OCI-LY3 (cell line): ENCODE data around the gene PTGS1.
A peak's percentile ranks its signal among the peaks of the same experiment; 100 is the strongest.

Experiments used
- H2AFZ ChIP-seq: fragments of 200-600, 300-600 bp; shearing (Covaris generic); 2 replicates; pipeline ENCODE4 v1.6.0; 2014; ENCODE audit warnings: antibody characterized with exemption, low read depth, low read length
- H3K27ac ChIP-seq: fragments of 200-600, 300-600 bp; sonication (generic); 2 replicates; pipeline ENCODE4 v1.5.1; 2014; ENCODE audit warnings: mild to moderate bottlenecking, low read length, moderate library complexity, mixed read lengths
- H3K27me3 ChIP-seq: fragments of 200-600, 300-600 bp; sonication (generic); 2 replicates; pipeline ENCODE4 v1.6.1; 2014; ENCODE audit warnings: low read depth, low read length, mixed read lengths
- H3K36me3 ChIP-seq: fragments of 200-600, 300-600 bp; sonication (generic); replicated peaks from 2 replicates; pipeline ENCODE3; 2014; ENCODE audit warnings: low read depth, low read length, mixed read lengths
- H3K4me1 ChIP-seq: fragments of 300-600, 200-600 bp; sonication (generic); 2 replicates; pipeline ENCODE4 v1.6.1; 2014; ENCODE audit warnings: low read length, mixed read lengths
- H3K4me2 ChIP-seq: fragments of 200-600, 300-600 bp; sonication (generic); 2 replicates; pipeline ENCODE4 v1.6.1; 2014; ENCODE audit warnings: low read length, mixed read lengths
- H3K4me3 ChIP-seq: fragments of 300-600, 200-600 bp; sonication (generic); 2 replicates; pipeline ENCODE4 v1.5.1; 2014; ENCODE audit warnings: antibody characterized with exemption, mild to moderate bottlenecking, low read length, moderate library complexity
- H3K79me2 ChIP-seq: fragments of 300-600, 200-600 bp; shearing (Covaris generic); 2 replicates; pipeline ENCODE4 v1.6.1; 2014; ENCODE audit warnings: mild to moderate bottlenecking, low read length, mixed read lengths
- H3K9ac ChIP-seq: fragments of 300-600, 200-600 bp; shearing (Covaris generic); 2 replicates; pipeline ENCODE4 v1.6.0; 2014; ENCODE audit warnings: mild to moderate bottlenecking, low read length, moderate library complexity
- H3K9me3 ChIP-seq: fragments of 200-600, 300-600 bp; shearing (Covaris generic); 2 replicates; pipeline ENCODE4 v1.6.1; 2014; ENCODE audit warnings: low read length, mixed read lengths; ENCODE audit not compliant: insufficient read depth
- H4K20me1 ChIP-seq: fragments of 200-600, 300-600 bp; sonication (generic); 2 replicates; pipeline ENCODE4 v1.6.1; 2016; ENCODE audit warnings: low read length, mixed read lengths; ENCODE audit not compliant: insufficient read depth
- EZH2phosphoT487 ChIP-seq: fragments of 200-600 bp; shearing (Covaris generic); IDR thresholded peaks from 2 replicates; pipeline ENCODE4 v1.6.1; 2018; ENCODE audit warnings: antibody characterized with exemption, mixed run types, low read depth
- TF ChIP-seq, protein P1 (sequence below): fragments of 200-600, 300-600 bp; sonication (generic); IDR thresholded peaks from 2 replicates; pipeline ENCODE4 v1.5.1; 2014; ENCODE audit warnings: antibody characterized with exemption, low read length, low read depth

The PTGS1 gene

GRCh38 chr9:122347348-122348287, 23.2 kb upstream of the PTGS1 start:
- peak overlapping the region; percentile 77 for H3K4me3 ChIP-seq
- no peak for TF ChIP-seq EZH2phosphoT487
- TF ChIP-seq, protein P1, sequence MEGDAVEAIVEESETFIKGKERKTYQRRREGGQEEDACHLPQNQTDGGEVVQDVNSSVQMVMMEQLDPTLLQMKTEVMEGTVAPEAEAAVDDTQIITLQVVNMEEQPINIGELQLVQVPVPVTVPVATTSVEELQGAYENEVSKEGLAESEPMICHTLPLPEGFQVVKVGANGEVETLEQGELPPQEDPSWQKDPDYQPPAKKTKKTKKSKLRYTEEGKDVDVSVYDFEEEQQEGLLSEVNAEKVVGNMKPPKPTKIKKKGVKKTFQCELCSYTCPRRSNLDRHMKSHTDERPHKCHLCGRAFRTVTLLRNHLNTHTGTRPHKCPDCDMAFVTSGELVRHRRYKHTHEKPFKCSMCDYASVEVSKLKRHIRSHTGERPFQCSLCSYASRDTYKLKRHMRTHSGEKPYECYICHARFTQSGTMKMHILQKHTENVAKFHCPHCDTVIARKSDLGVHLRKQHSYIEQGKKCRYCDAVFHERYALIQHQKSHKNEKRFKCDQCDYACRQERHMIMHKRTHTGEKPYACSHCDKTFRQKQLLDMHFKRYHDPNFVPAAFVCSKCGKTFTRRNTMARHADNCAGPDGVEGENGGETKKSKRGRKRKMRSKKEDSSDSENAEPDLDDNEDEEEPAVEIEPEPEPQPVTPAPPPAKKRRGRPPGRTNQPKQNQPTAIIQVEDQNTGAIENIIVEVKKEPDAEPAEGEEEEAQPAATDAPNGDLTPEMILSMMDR: no peak

GRCh38 chr9:122348288-122348777, 22.5 kb upstream of the PTGS1 start:
- H2AFZ ChIP-seq: no peak overlapping the region
- no peaks in the 10 kb centered on the region for H3K79me2 ChIP-seq
- no peak overlapping the region for H3K4me2 ChIP-seq
- H3K27ac ChIP-seq: no peak overlapping the region
- H3K27me3 ChIP-seq: peaks cover 5% of the 10 kb centered on the region
- no peak overlapping the region for H3K4me3 ChIP-seq
- TF ChIP-seq EZH2phosphoT487: no peak
- TF ChIP-seq, protein P1: no peak
- no peaks in the 10 kb centered on the region for H3K36me3 ChIP-seq
- no peaks in the 10 kb centered on the region for H4K20me1 ChIP-seq
- H3K9ac ChIP-seq: no peak overlapping the region
- H3K9me3 ChIP-seq: peaks cover 4% of the 10 kb centered on the region; the same call in 1 of the 2 replicates
- no peaks in the 10 kb centered on the region for H3K4me1 ChIP-seq

More at GRCh38 chr9:122347348-122348287, 23.2 kb upstream of the PTGS1 start:
- H3K79me2 ChIP-seq: no peaks in the 10 kb centered on the region
- H3K36me3 ChIP-seq: no peaks in the 10 kb centered on the region
- peaks cover 1% of the 10 kb centered on the region; the same call in 1 of the 2 replicates for H3K9me3 ChIP-seq
- H3K4me1 ChIP-seq: no peaks in the 10 kb centered on the region
- no peaks in the 10 kb centered on the region for H4K20me1 ChIP-seq
- peak overlapping the region; percentile 66 for H3K9ac ChIP-seq
- peaks cover 5% of the 10 kb centered on the region for H3K27me3 ChIP-seq
- H2AFZ ChIP-seq: peak overlapping the region; percentile 86
- H3K27ac ChIP-seq: no peak overlapping the region
- peak overlapping the region; percentile 70 for H3K4me2 ChIP-seq

- Histone ChIP-seq H3K79me2 (no peaks in the 10 kb centered on the region), H3K27ac (no peak overlapping the region), H3K9ac (no peak overlapping the region), H3K4me2 (no peak overlapping the region), H3K4me1 (no peaks in the 10 kb centered on the region), H3K27me3 (peaks cover 5% of the 10 kb centered on the region), H4K20me1 (no peaks in the 10 kb centered on the region), H3K36me3 (no peaks in the 10 kb centered on the region), H2AFZ (no peak overlapping the region), H3K4me3 (no peak overlapping the region), H3K9me3 (peaks cover 4% of the 10 kb centered on the region; the same call in 1 of the 2 replicates)
- TF ChIP-seq, protein P1: no peak
- TF ChIP-seq EZH2phosphoT487: no peak
Observed at GRCh38 chr9:122348791-122349190, 22.0 kb upstream of the PTGS1 start.

GRCh38 chr9:122349201-122349600, 21.6 kb upstream of the PTGS1 start:
- H3K27me3 ChIP-seq: peaks cover 5% of the 10 kb centered on the region
- H3K27ac ChIP-seq: no peak overlapping the region
- no peak overlapping the region for H3K9ac ChIP-seq
- H2AFZ ChIP-seq: no peak overlapping the region
- H3K36me3 ChIP-seq: no peaks in the 10 kb centered on the region
- no peak overlapping the region for H3K4me2 ChIP-seq
- TF ChIP-seq EZH2phosphoT487: no peak
- TF ChIP-seq, protein P1: no peak
- no peaks in the 10 kb centered on the region for H3K79me2 ChIP-seq
- H4K20me1 ChIP-seq: no peaks in the 10 kb centered on the region
- H3K9me3 ChIP-seq: peaks cover 4% of the 10 kb centered on the region; the same call in 1 of the 2 replicates
- H3K4me3 ChIP-seq: no peak overlapping the region
- H3K4me1 ChIP-seq: no peaks in the 10 kb centered on the region
